Measurements from ENCODE around the gene MEGF9.
"Not testable (repeated sequence)": the region's sequence is repeated elsewhere in the genome, so short reads cannot be mapped to it uniquely, and the experiment has no call there.

MEGF9 gene

DNA sequence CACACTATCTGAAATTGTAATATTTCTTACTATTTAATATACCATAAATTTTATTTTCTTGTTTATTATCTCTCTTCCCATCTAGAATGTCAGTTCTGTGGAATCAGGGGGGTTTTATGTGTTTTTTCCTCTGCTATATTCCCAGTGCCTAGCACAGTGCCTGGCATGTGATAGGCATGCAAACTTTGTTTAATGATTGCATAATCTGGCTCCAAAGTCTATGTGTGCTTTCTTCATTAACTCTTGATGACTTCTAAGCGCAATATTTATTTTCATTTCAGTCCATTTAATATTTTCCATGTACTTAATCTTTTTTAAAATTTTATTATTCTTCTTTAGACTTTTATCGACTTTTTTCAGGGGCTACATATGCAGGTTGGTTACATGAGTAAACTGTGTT lies 73.9 kb downstream of the MEGF9 start:
- H3K27me3 ChIP-seq (ENCODE audit: insufficient read depth, low read length), result no peaks in the 10 kb centered on the region
- no peaks in the 10 kb centered on the region for H3K9me3 ChIP-seq (ENCODE audit: insufficient read depth, low read depth, low read length)
- H3K36me3 ChIP-seq (ENCODE audit: insufficient read depth, low read length), result no peaks in the 10 kb centered on the region
- H3K4me3 ChIP-seq (ENCODE audit: low read length), result no peak overlapping the region
- WGBS, result 100% methylated on average over 1 of the region's 2 CpGs
- no peak overlapping the region for H3K9ac ChIP-seq (ENCODE audit: low read depth, low read length)
- 0 out of 2 replicates have a peak, but pooled peaks cover 2% of the 10 kb centered on the region for H3K4me1 ChIP-seq (ENCODE audit: insufficient read depth, low read length)
- no peak overlapping the region for H3K27ac ChIP-seq (ENCODE audit: low read depth, low read length)

DNA sequence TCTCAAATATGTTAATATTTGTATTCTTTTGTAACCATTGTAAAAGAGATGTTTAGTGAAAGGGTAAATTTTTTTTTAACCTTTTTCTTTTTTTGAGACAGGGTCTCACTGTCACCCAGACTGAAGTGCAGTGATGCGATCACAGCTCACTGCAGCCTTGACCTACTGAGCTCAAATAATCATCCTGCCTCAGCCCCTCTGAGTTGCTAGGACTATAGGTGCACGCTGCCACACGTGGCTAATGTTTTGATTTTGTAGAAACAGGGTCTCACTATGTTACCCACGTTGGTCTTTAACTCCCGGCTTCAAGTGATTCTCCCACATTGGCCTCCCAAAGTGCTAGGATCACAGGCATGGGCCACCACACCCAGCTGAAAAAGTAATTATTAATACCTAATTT lies 76.4 kb downstream of the MEGF9 start:
- Histone ChIP-seq H3K27ac (ENCODE audit: low read depth, low read length) (no peak overlapping the region), H3K4me3 (ENCODE audit: low read length) (no peak overlapping the region), H3K36me3 (ENCODE audit: insufficient read depth, low read length) (no peaks in the 10 kb centered on the region), H3K9ac (ENCODE audit: low read depth, low read length) (no peak overlapping the region), H3K4me1 (ENCODE audit: insufficient read depth, low read length) (0 out of 2 replicates have a peak, but pooled peaks cover 2% of the 10 kb centered on the region), H3K27me3 (ENCODE audit: insufficient read depth, low read length) (no peaks in the 10 kb centered on the region), H3K9me3 (ENCODE audit: insufficient read depth, low read depth, low read length) (peaks cover 7% of the 10 kb centered on the region; the same call in 1 of the 2 replicates)
- 92% methylated on average over 5 of the region's 5 CpGs for WGBS

DNA sequence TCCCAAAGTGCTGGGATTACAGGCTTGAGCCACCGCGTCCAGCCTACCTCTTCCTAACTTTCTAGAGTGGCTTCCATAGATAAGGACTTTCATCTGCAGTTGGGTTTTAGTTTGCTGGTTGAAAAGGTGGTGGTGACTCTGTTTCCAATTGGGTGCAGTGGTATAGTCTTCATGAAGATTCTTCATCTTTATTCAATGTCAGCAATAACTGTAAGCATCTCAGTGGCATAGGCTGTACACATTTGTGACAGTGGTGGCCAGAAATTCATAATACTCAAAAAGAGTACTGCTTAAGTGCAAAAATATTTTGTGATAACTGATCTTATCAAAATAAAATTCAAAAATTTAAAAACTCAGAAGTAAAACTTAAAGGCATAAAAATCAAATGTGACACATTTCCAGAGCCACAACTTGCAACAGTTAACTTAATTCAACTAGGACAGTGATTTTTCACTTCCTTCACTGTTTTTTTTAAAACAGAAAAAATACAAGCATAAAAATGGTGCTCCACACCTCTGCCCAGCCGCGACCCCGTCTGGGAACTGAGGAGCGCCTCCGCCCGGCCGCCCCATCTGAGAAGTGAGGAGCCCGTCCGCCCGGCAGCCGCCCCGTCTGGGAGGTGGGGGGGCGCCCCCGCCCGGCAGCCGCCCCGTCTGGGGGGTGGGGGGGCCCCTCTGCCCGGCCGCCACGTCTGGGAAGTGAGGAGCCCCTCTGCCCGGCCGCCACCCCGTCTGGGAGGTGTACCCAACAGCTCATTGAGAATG lies 77.9 kb downstream of the MEGF9 start:
- H3K4me3 ChIP-seq (ENCODE audit: low read length), result no peak overlapping the region
- H3K27ac ChIP-seq (ENCODE audit: low read depth, low read length), result no peak overlapping the region
- no peaks in the 10 kb centered on the region for H3K27me3 ChIP-seq (ENCODE audit: insufficient read depth, low read length)
- no peak overlapping the region for H3K9ac ChIP-seq (ENCODE audit: low read depth, low read length)
- WGBS, result 97% methylated on average over 25 of the region's 25 CpGs
- peaks cover 7% of the 10 kb centered on the region; the same call in 1 of the 2 replicates for H3K9me3 ChIP-seq (ENCODE audit: insufficient read depth, low read depth, low read length)
- no peaks in the 10 kb centered on the region for H3K36me3 ChIP-seq (ENCODE audit: insufficient read depth, low read length)
- no peaks in the 10 kb centered on the region for H3K4me1 ChIP-seq (ENCODE audit: insufficient read depth, low read length)

DNA sequence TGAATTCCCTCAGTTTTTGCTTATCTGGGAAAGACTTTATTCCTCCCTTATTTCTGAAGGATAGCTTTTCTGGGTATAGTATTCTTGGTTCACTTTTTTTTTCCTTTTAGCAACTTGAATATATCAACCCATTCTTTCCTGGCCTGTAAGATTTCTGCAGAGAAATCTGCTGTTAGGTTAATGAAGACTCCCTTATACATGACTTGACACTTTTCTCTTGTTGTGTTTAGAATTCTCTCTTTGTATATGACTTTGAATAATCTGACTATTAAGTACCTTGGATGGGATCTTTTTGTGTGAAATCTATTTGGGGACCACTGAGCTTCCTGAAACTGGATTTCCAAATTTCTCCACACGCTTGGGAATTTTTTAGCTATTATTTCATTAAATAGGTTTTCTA lies 79.3 kb downstream of the MEGF9 start:
- peaks cover 7% of the 10 kb centered on the region; the same call in 1 of the 2 replicates for H3K9me3 ChIP-seq (ENCODE audit: insufficient read depth, low read depth, low read length)
- H3K4me1 ChIP-seq (ENCODE audit: insufficient read depth, low read length), result no peaks in the 10 kb centered on the region
- H3K4me3 ChIP-seq (ENCODE audit: low read length), result no peak overlapping the region
- H3K27ac ChIP-seq (ENCODE audit: low read depth, low read length), result no peak overlapping the region
- WGBS, result 100% methylated on average over 1 of the region's 1 CpG
- H3K9ac ChIP-seq (ENCODE audit: low read depth, low read length), result no peak overlapping the region
- no peaks in the 10 kb centered on the region for H3K36me3 ChIP-seq (ENCODE audit: insufficient read depth, low read length)
- H3K27me3 ChIP-seq (ENCODE audit: insufficient read depth, low read length), result no peaks in the 10 kb centered on the region

DNA sequence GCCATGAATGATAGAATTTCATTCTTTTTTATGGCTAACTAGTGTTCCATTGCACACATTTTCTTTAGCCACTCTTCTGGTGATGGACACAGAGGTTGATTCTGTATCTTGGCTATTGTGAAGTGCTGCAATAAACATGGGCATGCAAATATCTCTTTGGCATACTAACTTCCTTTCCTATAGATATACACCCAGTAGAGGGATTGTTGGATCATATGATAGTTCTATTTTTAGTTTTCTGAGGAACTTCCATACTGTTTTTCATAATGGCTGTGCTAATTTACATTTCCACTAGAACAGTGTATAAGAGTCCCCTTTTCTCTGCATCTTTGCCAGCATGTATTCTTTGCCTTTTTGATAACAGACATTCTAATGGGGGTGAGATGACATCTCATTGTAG lies 83.9 kb downstream of the MEGF9 start:
- H3K9me3 ChIP-seq (ENCODE audit: insufficient read depth, low read depth, low read length), result peaks cover 7% of the 10 kb centered on the region; the same call in 1 of the 2 replicates
- no peak overlapping the region for H3K9ac ChIP-seq (ENCODE audit: low read depth, low read length)
- H3K27ac ChIP-seq (ENCODE audit: low read depth, low read length), result no peak overlapping the region
- no peaks in the 10 kb centered on the region for H3K4me1 ChIP-seq (ENCODE audit: insufficient read depth, low read length)
- no peak overlapping the region for H3K4me3 ChIP-seq (ENCODE audit: low read length)
- no peaks in the 10 kb centered on the region for H3K27me3 ChIP-seq (ENCODE audit: insufficient read depth, low read length)
- H3K36me3 ChIP-seq (ENCODE audit: insufficient read depth, low read length), result no peaks in the 10 kb centered on the region

DNA sequence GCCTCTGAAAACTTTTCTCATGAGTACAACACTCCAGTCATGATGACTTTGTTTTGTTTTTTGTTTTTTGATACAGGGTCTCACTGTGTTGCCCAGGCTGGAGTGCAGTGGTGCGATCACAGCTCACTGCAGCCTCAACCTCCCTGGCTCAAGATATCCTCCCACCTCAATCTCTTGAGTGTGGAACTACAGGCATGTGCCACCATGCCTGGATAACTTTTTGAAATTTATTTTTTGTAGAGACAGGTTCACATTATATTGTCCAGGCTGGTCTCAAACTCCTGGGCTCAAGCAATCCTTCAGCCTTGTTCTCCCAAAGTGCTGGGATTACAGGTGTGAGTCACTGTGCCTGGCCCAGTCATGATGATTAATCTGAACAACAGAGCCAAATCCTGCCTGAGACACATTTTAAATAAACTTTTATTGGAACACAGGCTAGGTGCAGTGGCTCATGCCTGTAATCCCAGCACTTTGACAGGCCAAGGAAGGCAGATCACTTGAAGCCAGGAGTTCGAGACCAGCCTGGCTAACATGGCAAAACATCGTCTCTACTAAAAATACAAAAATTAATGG lies 85.3 kb downstream of the MEGF9 start:
- H3K27ac ChIP-seq (ENCODE audit: low read depth, low read length); H3K27me3 ChIP-seq (ENCODE audit: insufficient read depth, low read length); H3K4me1 ChIP-seq (ENCODE audit: insufficient read depth, low read length); H3K4me3 ChIP-seq (ENCODE audit: low read length); H3K9me3 ChIP-seq (ENCODE audit: insufficient read depth, low read depth, low read length); H3K9ac ChIP-seq (ENCODE audit: low read depth, low read length); H3K36me3 ChIP-seq (ENCODE audit: insufficient read depth, low read length): not testable (repeated sequence)
- WGBS, result 94% methylated on average over 3 of the region's 3 CpGs

DNA sequence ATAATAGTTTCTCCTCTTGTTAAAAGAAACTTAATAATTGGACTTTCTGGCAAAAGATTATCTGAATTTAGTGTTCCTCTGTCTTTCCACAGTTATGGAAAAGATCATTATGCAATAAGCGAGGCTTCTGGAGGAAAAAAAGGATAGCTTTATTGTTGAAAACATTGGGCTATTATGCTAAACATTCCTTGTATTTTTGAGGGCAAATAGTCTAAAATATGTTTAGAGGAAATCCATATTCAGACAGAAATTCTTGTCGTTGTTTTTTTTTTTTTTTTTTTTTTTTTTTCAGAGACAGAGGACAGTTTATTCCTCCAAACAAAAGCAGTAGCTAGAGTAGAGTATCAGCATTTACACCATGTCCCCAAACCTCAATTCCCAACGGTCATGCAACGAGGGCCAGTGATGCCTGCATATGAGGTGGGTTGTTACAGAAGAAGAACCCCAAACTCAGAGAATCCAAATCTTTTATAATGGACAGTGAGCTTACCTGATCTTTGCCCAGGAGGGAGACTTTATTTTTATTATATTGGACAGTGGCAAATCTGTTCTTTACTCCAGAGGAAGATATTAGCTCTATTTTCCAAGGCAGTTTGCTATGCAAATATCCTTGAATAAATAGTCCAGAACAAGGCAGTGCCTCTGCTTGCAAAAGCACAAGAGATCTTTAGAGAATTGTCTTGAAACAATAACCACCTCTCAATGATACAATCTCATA lies 85.9 kb downstream of the MEGF9 start:
- no peaks in the 10 kb centered on the region for H3K27me3 ChIP-seq (ENCODE audit: insufficient read depth, low read length)
- no peak overlapping the region for H3K4me3 ChIP-seq (ENCODE audit: low read length)
- no peak overlapping the region for H3K9ac ChIP-seq (ENCODE audit: low read depth, low read length)
- 92% methylated on average over 2 of the region's 4 CpGs for WGBS
- H3K27ac ChIP-seq (ENCODE audit: low read depth, low read length), result no peak overlapping the region
- H3K36me3 ChIP-seq (ENCODE audit: insufficient read depth, low read length), result no peaks in the 10 kb centered on the region
- H3K4me1 ChIP-seq (ENCODE audit: insufficient read depth, low read length), result no peaks in the 10 kb centered on the region
- no peaks in the 10 kb centered on the region for H3K9me3 ChIP-seq (ENCODE audit: insufficient read depth, low read depth, low read length)

DNA sequence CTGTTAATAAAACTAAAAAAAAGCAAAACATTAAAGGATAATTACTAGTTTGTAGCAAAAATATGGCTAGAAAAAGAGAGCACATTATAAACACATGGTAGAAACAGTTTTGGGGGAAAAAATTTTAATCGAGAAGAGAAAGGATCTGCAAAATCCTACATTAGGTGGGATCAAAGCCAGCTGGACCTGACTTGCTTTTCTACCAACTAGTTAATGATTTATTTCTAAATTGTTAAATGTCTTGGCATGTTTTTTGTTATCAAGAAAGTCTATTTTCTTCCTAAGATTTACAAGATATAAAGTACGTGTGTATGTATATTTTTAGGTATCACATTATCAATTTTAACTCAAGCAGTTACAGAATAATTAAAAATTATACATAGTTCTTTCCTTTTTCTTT lies 87.2 kb downstream of the MEGF9 start:
- Histone ChIP-seq H3K36me3 (ENCODE audit: insufficient read depth, low read length) (no peaks in the 10 kb centered on the region), H3K27me3 (ENCODE audit: insufficient read depth, low read length) (no peaks in the 10 kb centered on the region), H3K9ac (ENCODE audit: low read depth, low read length) (no peak overlapping the region), H3K9me3 (ENCODE audit: insufficient read depth, low read depth, low read length) (no peaks in the 10 kb centered on the region), H3K4me3 (ENCODE audit: low read length) (no peak overlapping the region), H3K27ac (ENCODE audit: low read depth, low read length) (no peak overlapping the region), H3K4me1 (ENCODE audit: insufficient read depth, low read length) (no peaks in the 10 kb centered on the region)
- WGBS, result 63% methylated on average over 1 of the region's 2 CpGs

DNA sequence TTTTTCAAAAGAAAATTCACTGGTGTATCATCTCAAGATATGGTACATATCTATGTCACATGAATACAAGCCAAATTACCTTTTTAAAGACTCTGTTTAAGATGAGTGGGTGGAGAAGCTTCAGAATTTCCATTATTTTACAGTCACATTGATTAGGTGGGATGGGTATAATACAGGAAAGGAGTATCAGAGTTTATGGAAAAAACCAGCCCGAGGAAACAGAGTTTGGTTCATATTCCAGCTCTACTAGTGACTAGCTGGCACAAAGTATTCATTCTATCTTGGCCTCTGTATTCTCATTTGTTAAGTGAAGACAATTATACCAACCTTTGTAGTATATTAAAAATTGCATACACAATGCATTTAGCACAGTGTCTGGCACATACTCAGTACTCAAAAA lies 87.8 kb downstream of the MEGF9 start:
- WGBS, result 100% methylated on average over 1 of the region's 1 CpG
- Histone ChIP-seq H3K4me1 (ENCODE audit: insufficient read depth, low read length) (no peaks in the 10 kb centered on the region), H3K9me3 (ENCODE audit: insufficient read depth, low read depth, low read length) (no peaks in the 10 kb centered on the region), H3K4me3 (ENCODE audit: low read length) (no peak overlapping the region), H3K27me3 (ENCODE audit: insufficient read depth, low read length) (no peaks in the 10 kb centered on the region), H3K9ac (ENCODE audit: low read depth, low read length) (no peak overlapping the region), H3K27ac (ENCODE audit: low read depth, low read length) (no peak overlapping the region), H3K36me3 (ENCODE audit: insufficient read depth, low read length) (no peaks in the 10 kb centered on the region)

DNA sequence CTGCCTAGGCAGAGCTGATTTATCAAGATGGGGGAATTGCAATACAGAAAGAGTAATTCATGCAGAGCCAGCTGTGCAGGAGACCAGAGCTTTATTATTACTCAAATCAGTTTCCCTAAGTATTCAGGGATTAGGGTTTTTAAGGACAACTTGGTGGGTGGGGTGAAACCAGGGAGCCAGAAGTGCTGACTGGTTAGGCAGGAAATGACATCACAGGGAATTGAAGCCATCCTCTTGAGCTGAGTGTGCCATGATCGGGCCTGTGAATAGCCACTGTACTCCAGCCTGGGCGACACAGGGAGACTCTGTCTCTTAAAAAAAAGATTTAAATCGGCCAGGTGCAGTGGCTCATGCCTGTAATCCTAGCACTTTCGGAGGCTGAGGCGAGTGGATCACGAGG lies 89.0 kb downstream of the MEGF9 start:
- Histone ChIP-seq H3K4me1 (ENCODE audit: insufficient read depth, low read length) (no peaks in the 10 kb centered on the region), H3K9me3 (ENCODE audit: insufficient read depth, low read depth, low read length) (no peaks in the 10 kb centered on the region), H3K4me3 (ENCODE audit: low read length) (no peak overlapping the region), H3K27me3 (ENCODE audit: insufficient read depth, low read length) (no peaks in the 10 kb centered on the region), H3K36me3 (ENCODE audit: insufficient read depth, low read length) (no peaks in the 10 kb centered on the region), H3K27ac (ENCODE audit: low read depth, low read length) (no peak overlapping the region; the same call in 1 of the 2 replicates), H3K9ac (ENCODE audit: low read depth, low read length) (no peak overlapping the region)
- WGBS, result 93% methylated on average over 6 of the region's 6 CpGs

DNA sequence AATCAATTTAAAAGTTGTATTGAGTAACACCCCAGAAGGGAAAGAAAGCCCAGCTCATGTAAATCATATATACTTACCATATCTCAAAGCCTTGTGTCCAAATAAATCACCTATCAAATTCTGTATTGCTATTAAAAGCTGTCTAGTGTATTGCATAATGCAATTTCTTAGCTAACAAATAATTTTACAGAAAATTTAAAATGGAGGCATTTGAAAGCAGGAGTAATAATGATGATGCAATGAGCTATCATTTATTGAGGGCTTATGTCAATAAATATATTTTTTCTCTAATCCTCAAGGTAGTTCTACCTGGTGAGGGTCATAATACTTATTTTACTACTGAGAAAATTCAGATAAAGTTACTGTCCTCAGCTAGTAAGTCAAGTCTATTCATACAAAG lies 91.5 kb downstream of the MEGF9 start:
- Histone ChIP-seq H3K36me3 (ENCODE audit: insufficient read depth, low read length) (no peaks in the 10 kb centered on the region), H3K4me1 (ENCODE audit: insufficient read depth, low read length) (0 out of 2 replicates have a peak, but pooled peaks cover 5% of the 10 kb centered on the region)

More for the DNA sequence above, 91.5 kb downstream of the MEGF9 start:
- H3K27me3 ChIP-seq (ENCODE audit: insufficient read depth, low read length), result no peaks in the 10 kb centered on the region
- H3K27ac ChIP-seq (ENCODE audit: low read depth, low read length), result no peak overlapping the region
- no peak overlapping the region for H3K9ac ChIP-seq (ENCODE audit: low read depth, low read length)
- H3K9me3 ChIP-seq (ENCODE audit: insufficient read depth, low read depth, low read length), result no peaks in the 10 kb centered on the region
- H3K4me3 ChIP-seq (ENCODE audit: low read length), result no peak overlapping the region
